HG02970 (cell line): ENCODE results near the gene SECTM1.
"Not testable (repeated sequence)": the region's sequence is repeated elsewhere in the genome, so short reads cannot be mapped to it uniquely, and the experiment has no call there.

Experiments
- ATAC-seq: cut with Tn5 transposase; IDR thresholded peaks from one replicate; pipeline ENCODE4 v1.9.1; 2021; ENCODE audit warnings: mild to moderate bottlenecking, moderate library complexity, moderate number of reproducible peaks; ENCODE audit not compliant: unreplicated experiment, low FRiP score

Gene SECTM1

DNA sequence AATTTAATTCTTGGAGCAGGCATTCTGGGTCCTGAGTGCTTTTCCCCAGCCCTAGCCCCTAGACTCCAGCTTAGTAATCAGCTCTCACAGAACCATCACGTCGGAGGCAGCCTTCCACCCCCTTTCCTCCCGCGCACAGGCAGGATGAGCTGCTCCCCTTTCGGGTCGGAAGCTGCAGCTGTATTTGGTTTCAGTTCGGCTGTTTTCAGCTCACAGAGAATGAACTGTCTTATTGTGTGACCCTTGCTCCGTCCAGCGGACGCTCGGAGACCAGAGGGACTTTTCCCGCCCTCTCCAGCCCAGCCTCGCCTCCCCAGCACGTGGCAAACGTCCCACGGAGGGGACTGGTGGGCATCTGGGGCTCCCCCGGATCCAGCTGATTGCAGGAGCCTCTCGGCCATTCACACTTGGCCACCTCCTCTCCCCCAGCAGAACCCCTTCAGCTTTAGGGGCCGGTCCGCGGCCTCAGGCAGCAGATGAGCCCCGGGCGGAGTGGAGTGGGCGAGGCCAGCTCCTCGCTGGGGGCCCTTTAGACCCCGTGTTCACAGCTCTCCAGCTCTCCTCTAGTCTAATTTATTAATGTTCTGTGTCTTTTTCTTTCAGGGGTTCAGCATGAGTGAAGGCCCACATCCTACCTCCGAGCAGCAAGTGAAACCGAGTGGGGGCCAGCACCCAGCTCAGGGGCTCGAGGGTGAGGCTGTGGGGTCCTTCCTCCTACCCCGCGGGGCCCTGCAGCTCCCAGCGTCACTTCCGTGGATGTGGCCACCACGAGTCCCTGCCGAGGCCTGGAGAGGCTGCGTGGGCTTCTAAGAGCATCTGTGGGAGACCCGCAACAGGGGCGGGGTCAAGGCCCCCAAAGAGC, 37.1 kb upstream of the SECTM1 start:
- no peak for ATAC-seq

DNA sequence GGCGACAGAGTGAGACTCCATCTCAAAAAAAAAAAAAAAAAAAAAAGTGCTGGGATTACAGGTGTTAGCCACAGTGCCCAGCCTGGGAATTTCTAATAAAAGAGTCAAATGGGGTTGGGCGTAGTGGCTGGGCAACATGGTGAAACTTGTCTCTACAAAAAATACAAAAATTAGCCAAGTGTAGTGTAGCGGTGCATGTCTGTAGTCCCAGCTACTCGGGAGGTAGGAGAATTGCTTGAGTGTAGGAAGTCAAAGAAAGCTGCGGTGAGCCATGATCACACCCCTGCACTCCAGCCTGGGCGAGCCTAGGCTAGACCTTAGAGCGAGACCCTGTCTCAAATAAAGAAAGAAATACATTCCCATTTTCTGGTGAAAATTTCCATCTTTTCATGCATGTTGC, 35.6 kb upstream of the SECTM1 start:
- ATAC-seq: no peak

DNA sequence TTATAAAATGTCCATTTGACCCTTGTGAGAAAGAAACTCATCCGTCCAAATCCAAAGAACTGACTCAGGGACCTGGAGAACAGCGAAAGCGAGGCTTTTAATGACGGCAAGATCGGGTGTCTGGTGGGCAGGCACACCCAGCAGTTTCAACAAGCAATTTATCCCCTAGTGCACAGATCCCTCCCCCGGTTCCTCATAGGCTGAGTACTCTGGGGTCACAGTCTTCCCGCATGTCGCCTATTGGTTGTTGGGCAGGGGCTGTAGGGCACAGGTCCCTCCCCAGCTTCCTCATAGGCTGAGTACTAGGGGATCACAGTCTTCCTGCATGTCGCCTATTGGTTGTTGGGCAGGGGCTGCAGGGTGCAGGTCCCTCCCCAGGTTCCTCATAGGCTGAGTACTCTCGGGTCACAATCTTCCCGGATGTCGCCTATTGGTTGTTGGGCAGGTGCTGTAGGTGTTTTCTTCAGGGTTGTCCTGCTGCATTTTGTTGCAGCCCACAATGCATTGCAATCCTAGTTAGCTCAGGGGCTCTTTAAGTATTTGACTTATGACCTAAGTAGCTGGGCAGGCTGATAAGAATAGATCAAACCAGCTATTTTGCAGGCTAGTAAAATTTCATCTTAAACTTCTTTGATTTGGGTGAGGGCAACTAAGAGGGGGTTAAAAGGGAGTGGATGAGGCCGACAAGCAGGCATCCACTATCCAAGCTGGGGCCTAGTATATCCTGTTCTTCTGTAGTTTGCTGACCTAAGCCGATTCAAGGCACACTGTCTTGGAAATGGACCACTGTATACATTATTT, 34.4 kb upstream of the SECTM1 start:
- ATAC-seq: no peak

DNA sequence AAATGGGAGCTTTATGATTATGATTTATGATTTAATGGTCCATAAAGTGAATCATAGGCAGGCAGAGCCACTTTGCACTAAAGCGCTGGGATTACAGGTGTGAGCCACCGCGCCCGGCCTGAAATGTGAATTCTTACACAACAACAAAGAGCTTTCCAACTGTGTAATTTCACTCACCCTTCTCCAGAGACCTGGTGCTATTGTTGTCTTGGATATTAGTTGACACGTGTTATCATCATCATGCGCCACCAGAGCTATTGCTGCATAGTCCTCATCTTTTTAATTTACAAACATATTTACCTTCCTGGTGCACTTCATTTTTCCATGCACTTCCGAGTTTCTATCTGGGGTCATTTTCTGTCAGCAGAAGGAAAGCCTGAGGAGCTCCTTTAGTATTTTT, 33.2 kb upstream of the SECTM1 start:
- no peak for ATAC-seq

DNA sequence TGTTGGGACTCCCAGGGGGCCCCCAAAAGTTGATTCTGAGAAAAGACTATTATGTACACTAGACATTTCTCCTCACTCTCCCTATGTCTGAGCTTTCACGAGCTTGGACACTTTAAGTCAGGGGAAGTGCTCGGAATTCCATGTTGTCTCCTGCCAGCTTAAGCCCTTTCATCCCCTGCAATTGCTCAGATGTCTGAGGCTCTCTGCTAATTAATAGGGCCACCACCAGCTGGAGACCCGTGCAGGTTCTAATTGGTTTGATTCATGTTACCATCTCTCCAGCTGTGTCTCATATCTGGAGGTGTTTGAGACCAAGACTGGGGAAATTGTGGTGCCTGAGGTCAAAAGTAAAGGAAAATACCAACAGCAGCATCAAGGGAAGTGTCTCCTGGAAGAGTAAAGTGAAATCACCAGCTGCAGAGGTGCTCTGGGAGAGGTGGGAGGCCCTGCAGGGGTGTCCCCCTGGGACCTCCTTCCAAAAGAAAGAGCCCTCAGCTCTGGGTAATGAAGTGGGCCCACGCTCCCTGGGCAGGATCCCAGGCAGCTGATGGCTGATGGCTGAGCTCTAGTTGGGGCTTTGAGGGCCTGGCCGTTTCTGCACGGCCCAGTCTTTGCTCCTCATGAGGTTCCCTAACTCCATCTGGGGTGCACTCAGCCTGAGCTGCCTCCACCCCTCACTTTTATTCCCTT, 32.2 kb upstream of the SECTM1 start:
- ATAC-seq: no peak

DNA sequence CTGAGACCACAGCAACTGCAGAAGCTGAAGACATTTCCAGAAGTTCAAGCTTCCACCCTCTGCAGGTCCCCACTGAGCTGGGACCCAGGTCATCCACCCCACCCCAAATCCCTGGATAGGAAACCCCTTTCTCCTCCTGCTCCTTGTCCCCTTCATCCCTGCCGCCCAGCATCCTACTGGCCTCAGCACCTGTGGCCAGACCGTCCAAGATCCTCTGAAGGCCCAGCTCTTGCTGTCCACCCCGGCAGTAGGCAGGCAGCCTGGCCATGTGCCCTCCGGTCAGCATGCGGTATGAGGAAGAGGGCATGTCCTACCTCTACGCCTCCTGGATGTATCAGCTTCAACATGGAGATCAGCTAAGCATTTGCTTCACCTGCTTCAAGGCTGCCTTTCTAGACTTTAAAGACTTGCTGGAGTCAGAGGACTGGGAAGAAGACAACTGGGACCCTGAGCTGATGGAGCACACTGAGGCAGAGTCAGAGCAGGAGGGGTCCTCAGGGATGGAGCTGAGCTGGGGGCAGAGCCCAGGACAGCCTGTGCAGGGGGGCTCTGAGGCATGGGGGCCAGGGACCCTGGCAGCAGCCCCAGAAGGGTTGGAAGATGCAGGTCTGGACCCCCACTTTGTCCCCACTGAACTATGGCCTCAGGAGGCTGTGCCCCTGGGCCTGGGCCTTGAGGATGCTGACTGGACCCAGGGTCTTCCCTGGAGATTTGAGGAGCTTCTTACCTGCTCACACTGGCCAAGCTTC, 28.5 kb upstream of the SECTM1 start:
- no peak for ATAC-seq

DNA sequence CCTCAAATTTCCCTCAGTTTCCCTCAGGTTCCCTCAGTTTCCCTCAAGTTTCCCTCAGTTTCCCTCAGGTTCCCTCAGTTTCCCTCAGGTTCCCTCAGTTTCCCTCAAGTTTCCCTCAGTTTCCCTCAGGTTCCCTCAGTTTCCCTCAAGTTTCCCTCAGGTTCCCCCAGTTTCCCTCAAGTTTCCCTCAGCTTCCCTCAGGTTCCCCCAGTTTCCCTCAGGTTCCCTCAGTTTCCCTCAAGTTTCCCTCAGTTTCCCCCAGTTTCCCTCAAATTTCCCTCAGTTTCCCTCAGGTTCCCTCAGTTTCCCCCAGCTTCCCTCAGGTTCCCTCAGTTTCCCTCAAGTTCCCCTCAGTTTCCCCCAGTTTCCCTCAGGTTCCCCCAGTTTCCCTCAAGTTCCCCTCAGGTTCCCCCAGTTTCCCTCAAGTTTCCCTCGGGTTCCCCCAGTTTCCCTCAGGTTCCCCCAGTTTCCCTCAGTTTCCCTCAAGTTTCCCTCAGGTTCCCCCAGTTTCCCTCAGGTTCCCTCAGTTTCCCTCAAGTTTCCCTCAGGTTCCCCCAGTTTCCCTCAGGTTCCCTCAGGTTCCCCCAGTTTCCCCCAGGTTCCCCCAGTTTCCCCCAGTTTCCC, 26.0 kb upstream of the SECTM1 start:
- not testable (repeated sequence) for ATAC-seq

DNA sequence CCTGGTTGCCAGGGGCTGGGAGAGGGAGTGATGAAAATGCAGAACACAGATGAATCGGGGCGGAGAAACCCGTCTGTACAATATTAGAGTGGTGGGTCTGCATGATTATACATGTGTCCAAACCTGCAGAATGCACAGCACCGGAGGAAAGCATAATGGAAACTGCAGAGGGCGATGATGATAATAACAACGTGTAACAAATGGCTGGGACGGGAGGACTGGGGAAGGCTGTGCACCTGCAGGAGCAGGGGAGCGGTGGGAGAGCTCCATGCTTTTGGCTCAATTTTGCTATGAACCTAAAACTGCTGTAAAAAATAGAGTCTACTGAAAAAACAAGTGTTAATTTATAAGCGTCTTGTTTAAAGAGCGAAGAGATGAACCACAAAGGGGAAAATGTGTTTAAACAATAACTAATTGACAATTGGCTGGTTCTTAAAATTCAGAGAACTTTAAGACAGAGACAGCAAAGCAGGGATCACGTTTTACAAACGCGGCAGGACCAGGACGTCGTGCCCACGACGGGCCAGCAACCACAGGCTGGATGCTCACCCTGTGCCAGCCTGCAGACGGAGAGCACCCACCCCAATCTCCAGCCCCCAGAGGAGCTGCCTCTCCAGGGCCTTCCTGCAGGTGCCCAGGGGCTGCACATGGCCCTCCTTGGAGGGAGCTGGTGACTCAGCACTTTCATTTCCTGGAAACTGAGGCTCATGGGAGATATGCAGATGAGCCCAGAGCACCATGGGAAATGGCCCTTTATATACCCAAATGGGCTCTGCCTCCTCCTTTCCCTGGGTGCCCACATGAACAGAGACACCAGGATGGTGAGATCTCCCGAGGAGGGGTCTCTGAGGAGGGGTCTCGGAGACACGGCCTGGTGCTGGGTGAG, 25.1 kb upstream of the SECTM1 start, which contains the start of gene TEX19:
TEX19 (plus strand) TSS at position 783 of the 886 bp plus-strand sequence. CDS start 2,904 bp downstream, outside the sequence.
- ATAC-seq: no peak

DNA sequence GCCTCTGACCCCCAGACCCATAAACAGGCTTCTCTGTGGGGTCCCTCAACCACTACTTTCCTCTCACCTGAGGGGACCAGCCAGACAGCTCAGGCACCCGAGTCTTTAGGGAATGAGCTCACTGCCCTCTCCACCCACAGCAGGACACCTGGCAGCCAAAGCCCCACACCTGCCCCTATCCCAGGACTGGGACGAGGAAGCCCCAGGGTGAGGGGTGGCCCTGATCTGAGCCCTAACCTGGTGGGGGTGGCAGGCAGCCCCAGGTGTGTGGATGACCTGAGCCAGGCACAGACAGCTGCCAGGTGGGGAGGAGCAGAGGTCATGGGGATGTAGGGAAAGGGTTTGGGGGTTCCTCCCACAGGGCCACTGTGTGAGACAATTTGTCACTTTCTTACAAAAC, 23.8 kb upstream of the SECTM1 start:
- no peak for ATAC-seq

DNA sequence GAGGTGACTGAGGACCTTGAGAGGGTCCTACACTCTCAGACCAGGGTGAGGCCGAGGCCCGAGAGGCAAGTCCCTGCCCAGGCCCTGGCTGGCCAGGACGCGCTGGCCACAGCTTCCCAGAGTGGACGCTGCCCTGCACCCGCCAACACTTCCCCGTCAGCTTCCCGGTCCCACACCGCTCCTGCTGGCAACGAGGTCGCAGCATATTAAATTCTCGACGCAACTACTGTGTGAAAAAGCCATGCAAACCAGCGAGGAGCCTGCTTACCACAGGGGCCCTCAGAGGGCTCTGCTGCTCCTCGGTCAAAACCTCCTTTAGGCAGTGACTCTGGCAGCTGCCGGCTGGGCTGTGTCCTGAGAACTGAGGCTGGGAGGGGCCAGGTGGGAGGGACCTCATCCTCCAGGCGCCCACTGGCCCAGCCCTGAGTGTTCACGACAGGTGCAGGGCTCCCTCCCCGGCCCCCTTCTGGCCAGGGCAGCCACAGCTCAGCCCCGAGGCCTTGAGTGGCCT, 23.3 kb upstream of the SECTM1 start:
- ATAC-seq: no peak

DNA sequence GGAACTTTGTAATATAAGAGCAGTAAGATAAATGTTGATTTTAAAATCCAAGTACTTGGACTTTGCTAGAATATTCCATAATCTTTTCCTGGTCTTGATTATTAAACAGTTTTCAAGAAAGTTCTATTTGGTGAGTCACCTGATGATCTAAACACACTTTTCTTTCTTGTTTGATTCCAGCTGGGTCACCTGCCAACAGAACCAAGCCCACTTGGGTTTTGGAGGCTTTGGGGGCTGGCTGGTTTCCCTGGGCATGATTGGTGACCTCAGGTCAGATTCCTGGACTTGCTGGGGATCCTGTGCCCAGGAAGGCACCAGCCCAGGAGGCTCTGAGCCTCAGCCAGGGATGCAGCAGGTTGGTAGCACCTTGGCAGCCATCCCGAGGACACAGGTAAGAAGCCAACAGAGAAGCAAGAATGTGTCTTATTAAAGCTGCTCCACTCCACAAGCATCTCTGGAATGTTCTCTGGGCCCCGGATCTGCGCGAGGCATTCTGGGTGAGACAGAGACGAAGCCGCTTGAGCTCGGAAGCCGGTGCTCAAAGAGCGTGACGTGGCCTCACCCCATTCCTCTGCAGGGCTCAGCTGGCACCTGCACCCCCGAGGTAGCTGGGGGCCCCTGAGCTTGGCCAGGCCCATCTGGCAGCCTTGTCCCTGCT, 22.3 kb upstream of the SECTM1 start:
- ATAC-seq: no peak

DNA sequence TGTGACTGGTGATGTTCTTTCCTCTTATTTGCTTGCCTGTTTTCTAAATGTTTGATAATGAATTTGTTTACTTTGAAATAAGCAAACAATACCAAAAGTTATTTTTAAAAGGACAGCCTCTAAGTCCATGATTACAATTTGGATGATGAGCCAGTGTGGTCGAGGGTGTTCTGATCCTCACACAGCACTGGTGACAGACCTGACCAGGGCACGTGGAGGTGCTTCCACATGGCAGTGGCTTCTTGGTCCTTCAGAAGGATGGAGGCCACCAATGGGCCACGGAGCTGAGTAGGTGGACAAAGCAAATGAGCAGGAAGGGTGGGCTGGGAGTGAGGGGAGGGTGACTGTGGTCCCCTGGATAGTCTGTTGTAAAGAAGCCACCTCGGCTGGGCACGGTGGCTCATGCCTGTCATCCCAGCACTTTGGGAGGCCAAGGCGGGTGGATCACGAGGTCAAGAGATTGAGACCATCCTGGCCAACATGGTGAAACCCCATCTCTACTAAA, 21.3 kb upstream of the SECTM1 start:
- ATAC-seq: no peak

DNA sequence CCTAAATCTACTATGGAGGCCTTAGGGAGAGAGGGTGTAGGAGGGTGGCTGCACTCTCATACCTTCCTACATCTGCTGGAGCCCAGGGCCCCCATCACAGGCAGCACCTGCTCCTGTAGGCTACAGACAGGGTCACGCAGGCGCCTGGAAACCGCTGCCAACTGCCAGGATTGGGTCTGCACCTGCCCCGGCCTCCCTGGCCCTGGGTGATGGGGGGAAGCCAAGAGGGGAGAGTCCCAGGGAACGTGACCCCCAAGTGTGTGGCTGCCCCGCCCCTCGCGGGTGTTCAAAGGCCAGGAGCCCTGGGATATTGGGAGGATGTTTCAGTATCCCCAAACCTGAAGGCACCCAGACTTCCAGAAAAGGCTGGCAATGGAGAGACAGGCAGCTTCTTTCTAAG, 19.9 kb upstream of the SECTM1 start:
- no peak for ATAC-seq

DNA sequence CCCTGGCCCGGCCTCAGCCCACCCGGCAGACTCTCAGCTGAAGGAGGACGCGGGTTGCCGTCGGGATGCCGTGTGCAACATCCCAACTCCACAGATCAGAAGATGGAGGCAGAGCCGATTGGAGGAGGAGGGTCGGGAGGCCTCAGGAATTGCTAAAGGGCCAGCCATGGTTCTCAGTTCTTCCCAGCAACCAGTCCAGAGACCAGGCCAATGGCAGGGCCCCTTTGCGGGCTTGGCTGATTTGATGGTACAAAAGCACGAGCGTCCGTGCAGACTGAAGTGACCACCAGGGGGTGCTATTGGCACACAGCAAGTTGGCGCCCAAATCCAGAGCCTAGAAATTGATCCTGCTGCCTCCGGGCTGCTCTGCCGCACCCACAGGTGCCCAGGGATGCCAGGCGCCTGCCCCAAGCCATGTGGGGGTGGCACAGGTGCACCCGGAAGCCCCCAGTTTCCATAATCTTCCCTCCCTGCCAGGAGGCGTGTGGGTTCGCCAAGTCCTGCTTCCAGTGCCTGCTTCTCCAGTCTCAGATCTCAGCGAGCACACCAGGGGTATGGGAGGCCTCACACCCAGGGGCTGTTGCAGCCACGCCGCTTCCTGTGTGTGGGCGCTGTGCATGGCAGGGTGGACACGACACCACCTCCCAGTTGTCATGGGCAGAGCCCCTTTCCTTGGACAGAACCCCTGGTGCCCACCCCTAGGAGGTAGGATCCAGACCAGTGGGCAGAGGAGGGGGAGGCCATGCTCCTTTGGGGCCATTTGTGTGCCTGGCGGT, 18.3 kb upstream of the SECTM1 start:
- no peak for ATAC-seq

DNA sequence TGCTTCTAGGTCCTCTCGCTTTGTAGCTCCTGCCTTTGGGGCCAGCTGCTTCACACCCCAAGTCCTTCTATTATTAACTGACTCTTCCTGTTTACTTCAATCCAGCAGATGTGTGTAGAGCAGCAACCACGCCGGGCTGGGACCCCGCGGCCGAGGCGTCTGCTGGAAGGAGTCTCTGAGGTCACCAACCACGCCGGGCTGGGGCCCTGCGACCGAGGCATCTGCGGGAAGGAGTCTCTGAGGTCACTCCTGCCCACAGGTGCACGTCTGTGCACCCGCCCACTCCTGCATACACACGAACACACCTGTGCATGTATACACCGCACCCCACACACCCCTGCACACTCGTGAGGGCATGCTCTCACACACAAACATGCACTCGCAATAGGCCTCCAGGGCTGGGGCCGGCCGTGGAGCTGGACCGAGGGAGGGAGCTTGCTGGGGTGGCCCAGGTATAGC, 17.7 kb upstream of the SECTM1 start:
- no peak for ATAC-seq

DNA sequence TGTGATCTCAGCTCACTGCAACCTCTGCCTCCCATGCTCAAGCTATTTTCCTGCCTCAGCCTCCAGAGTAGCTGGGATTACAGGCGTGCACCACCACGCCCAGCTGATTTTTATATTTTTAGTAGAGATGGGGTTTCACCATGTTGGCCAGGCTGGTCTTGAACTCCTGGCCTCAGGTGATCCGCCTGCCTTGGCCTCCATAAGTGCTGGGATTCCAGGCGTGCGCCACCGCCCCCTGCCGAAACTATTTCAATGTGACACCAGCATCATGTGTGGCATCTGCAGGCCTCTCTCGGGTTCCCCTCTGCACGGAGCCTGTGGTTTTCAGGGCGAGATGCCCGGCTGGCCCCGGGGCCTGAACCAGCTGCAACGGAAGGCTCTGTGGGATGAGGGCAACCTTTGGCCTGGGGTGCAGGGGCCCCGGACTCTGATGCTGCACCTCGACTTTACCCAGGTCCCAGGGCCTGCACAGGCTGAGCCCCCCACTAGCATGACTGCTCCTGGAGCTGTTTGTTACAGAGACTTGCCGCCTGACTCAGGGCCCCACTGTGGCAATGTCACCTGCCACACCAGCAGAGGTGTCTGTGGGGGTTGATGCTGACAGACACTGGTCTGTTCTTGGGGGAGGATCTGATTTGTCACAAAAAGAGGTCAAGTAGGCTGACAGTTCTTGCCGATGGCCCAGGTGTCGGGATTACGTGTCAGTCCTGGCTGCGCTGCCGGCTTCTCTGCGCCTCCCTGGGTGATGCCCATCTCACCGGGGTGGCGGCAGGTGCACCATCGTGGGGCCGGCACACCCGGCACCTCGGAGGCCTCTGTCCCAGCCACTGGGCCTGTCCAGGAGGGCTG, 16.8 kb upstream of the SECTM1 start:
- no peak for ATAC-seq
